HepG2 (cell line): ENCODE results near the gene CISD3. TPM values are rescaled to one million over a fixed set of nuclear protein-coding genes. Genes with fewer than 3 reads are reported as not detected.

Source experiments
- CBFB ChIP-seq: sonication (generic); formaldehyde crosslinking; IDR thresholded peaks from 2 replicates; pipeline ENCODE4 v1.4.0; 2020; ENCODE audit warnings: missing genetic modification reagents
- FIP1L1 ChIP-seq: fragments of 200-400 bp; formaldehyde crosslinking; IDR thresholded peaks from 2 replicates; pipeline ENCODE4 v1.6.1; 2018; ENCODE audit warnings: low read depth, mild to moderate bottlenecking, low read length, moderate library complexity, borderline replicate concordance; ENCODE audit not compliant: insufficient read depth
- KAT8 ChIP-seq: IDR thresholded peaks from 2 replicates; pipeline ENCODE4 v1.6.1; 2016; ENCODE audit warnings: missing genetic modification reagents, missing compliant biosample characterization
- KLF11 ChIP-seq: IDR thresholded peaks from 2 replicates; pipeline ENCODE4 v1.6.1; 2016; ENCODE audit warnings: missing compliant biosample characterization
- KLF16 ChIP-seq, 2 experiments: sonication (generic) in 1 of 2; formaldehyde crosslinking in 1 of 2; IDR thresholded peaks; 2 replicates each; pipeline versions ENCODE4 v1.6.1 to v1.8.0; 2016 to 2023; ENCODE audit warnings: missing genetic modification reagents in 2 of 2, missing compliant biosample characterization in 1 of 2
- MED1 ChIP-seq: sonication (generic); formaldehyde crosslinking; IDR thresholded peaks from 2 replicates; pipeline ENCODE4 v1.4.0; 2020; ENCODE audit warnings: missing genetic modification reagents
- PAXIP1 ChIP-seq: sonication (generic); formaldehyde crosslinking; conservative IDR thresholded peaks from 2 replicates; pipeline ENCODE4 v1.4.0; 2020; ENCODE audit warnings: mild to moderate bottlenecking, missing genetic modification reagents, moderate library complexity
- PPARG ChIP-seq: conservative IDR thresholded peaks from 2 replicates; pipeline ENCODE4 v1.6.1; 2016; ENCODE audit warnings: missing biosample characterization, missing genetic modification reagents
- RCOR2 ChIP-seq: IDR thresholded peaks from 2 replicates; pipeline ENCODE4 v1.6.1; 2016; ENCODE audit warnings: missing biosample characterization, missing genetic modification reagents
- SIX4 ChIP-seq: sonication (generic); formaldehyde crosslinking; IDR thresholded peaks from 2 replicates; pipeline ENCODE4 v1.4.0; 2020; ENCODE audit warnings: missing genetic modification reagents
- SMARCC2 ChIP-seq: fragments of 450-650 bp; IDR thresholded peaks from 2 replicates; pipeline ENCODE4 v1.6.1; 2017; ENCODE audit warnings: antibody characterized with exemption, mild to moderate bottlenecking
- THAP11 ChIP-seq: IDR thresholded peaks from 2 replicates; pipeline ENCODE4 v1.6.1; 2016; ENCODE audit warnings: missing biosample characterization, missing genetic modification reagents
- THAP9 ChIP-seq: sonication (generic); formaldehyde crosslinking; IDR thresholded peaks from 2 replicates; pipeline ENCODE4; 2020; ENCODE audit warnings: missing genetic modification reagents, mild to moderate bottlenecking, borderline replicate concordance
- THRA ChIP-seq: sonication (generic); formaldehyde crosslinking; IDR thresholded peaks from 2 replicates; pipeline ENCODE4 v1.4.0; 2020; ENCODE audit warnings: missing genetic modification reagents, borderline replicate concordance
- ZNF296 ChIP-seq: sonication (generic); formaldehyde crosslinking; conservative IDR thresholded peaks from 2 replicates; pipeline ENCODE4 v1.5.0; 2020; ENCODE audit warnings: mild to moderate bottlenecking, missing genetic modification reagents
- ZNF687 ChIP-seq: sonication (generic); formaldehyde crosslinking; IDR thresholded peaks from 2 replicates; pipeline ENCODE4 v1.5.1; 2020; ENCODE audit warnings: mild to moderate bottlenecking, missing genetic modification reagents, moderate library complexity
- polyA plus RNA-seq, 8 experiments: library from polyadenylated mRNA; depleted of rRNA in 3 of 8; stranded (reverse) in 7 of 8; unstranded in 1 of 8; fragments of >200 nt; fragmentation: Illumina TruSeq in 4 of 8; extraction: Trizol in 4 of 8; gene quantifications; 2 replicates each; pipeline versions ENCODE4 v1.2.1 to v1.2.3, GENCODE V29; 2011 to 2016; ENCODE audit warnings: low read depth in 4 of 8, missing spikeins in 1 of 8, mixed read lengths in 1 of 8; ENCODE audit not compliant: insufficient read depth in 1 of 8
- total RNA-seq, 5 experiments: library from RNA; depleted of rRNA; stranded (reverse); fragments of >200 nt; fragmentation: Illumina TruSeq; extraction: Trizol; gene quantifications; 2 replicates each; pipeline ENCODE4 v1.2.3, GENCODE V29; 2016; ENCODE audit warnings: low read depth in 1 of 5
- TF ChIP-seq, protein P1 (sequence below): sonication (generic); formaldehyde crosslinking; IDR thresholded peaks from 2 replicates; pipeline ENCODE4 v1.4.0; 2020; ENCODE audit warnings: missing genetic modification reagents

CISD3 gene
- total and polyA plus RNA-seq, 2 of the 13 experiments (the other 11 are each of a cell fraction or from before 2014, with no cell fraction given), result 30.0 to 34.1 TPM

- TF ChIP-seq THAP9 (CRISPR knock-in tag), result 0 out of 2 replicates have a peak, but pooled peaks have one; percentile 34
- TF ChIP-seq, protein P1, sequence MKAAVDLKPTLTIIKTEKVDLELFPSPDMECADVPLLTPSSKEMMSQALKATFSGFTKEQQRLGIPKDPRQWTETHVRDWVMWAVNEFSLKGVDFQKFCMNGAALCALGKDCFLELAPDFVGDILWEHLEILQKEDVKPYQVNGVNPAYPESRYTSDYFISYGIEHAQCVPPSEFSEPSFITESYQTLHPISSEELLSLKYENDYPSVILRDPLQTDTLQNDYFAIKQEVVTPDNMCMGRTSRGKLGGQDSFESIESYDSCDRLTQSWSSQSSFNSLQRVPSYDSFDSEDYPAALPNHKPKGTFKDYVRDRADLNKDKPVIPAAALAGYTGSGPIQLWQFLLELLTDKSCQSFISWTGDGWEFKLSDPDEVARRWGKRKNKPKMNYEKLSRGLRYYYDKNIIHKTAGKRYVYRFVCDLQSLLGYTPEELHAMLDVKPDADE, result no peak
- peak; percentile 67 for TF ChIP-seq THAP11 (CRISPR knock-in tag)
- TF ChIP-seq ZNF296 (CRISPR knock-in tag), result peak; percentile 49; the same call in 1 of the 2 replicates
- peak; percentile 95 for TF ChIP-seq THRA (CRISPR knock-in tag)
- 0 out of 2 replicates have a peak, but pooled peaks have one; percentile 18 for TF ChIP-seq MED1 (CRISPR knock-in tag)
- peak; percentile 60; the same call in 1 of the 2 replicates for TF ChIP-seq PAXIP1 (CRISPR knock-in tag)
- TF ChIP-seq KLF16 (CRISPR knock-in tag; IDR thresholded peaks at IDR 0.05), result 0 out of 4 replicates have a peak, but pooled peaks of 1 of the 2 experiments have one; percentile 38
- TF ChIP-seq KAT8, result peak; percentile 52; the same call in 1 of the 2 replicates
- TF ChIP-seq SMARCC2, result no peak
- peak; percentile 52; the same call in 1 of the 2 replicates for TF ChIP-seq RCOR2 (CRISPR knock-in tag)
- peak; percentile 44 for TF ChIP-seq ZNF687
- peak; percentile 93 for TF ChIP-seq PPARG
- no peak for TF ChIP-seq KLF11 (CRISPR knock-in tag)
- TF ChIP-seq SIX4 (CRISPR knock-in tag), result 0 out of 2 replicates have a peak, but pooled peaks have one; percentile 8
- TF ChIP-seq FIP1L1, result no peak
- TF ChIP-seq CBFB (CRISPR knock-in tag), result 0 out of 2 replicates have a peak, but pooled peaks have one; percentile 40
Observed at GRCh38 chr17:38691154-38691553, 39.0 kb upstream of the CISD3 start (continued).
